Measurements from ENCODE around the gene RALGDS.
"Not testable (repeated sequence)": the region's sequence is repeated elsewhere in the genome, so short reads cannot be mapped to it uniquely, and the experiment has no call there.

The RALGDS gene

GRCh38 chr9:133086212-133086860 is 34.7 kb downstream of the RALGDS start:
- H3K9ac ChIP-seq (ENCODE audit: low read length); H3K36me3 ChIP-seq (ENCODE audit: insufficient read depth, low read length): not testable (repeated sequence)

DNA sequence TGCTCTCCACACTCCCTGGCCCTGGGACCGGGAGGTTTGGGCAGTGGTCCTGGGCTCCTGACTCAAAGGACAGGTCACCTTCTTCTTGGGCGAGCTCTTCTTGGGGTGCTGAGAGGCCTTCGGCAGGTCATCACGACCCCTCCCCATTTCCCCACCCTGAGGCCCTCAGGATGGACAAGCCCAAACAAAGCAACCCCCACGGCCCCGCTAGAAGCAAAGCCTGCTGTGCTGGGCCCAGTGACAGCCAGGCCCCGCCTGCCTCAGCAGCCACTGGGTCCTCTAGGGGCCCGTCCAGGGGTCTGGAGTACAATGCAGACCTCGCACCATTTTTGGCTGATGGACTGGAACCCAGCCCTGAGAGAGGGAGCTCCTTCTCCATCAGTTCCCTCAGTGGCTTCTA is 37.4 kb downstream of the RALGDS start:
- not testable (repeated sequence) for H3K9me3 ChIP-seq (ENCODE audit: low read length); H3K27ac ChIP-seq (ENCODE audit: low read depth, low read length); H3K36me3 ChIP-seq (ENCODE audit: insufficient read depth, low read length); H3K9ac ChIP-seq (ENCODE audit: low read length); H3K27me3 ChIP-seq (ENCODE audit: control insufficient read depth in 1 of 2, insufficient read depth in 2 of 2, low read length in 2 of 2); H3K4me1 ChIP-seq (ENCODE audit: insufficient read depth, low read length); H3K4me3 ChIP-seq (ENCODE audit: low read depth in 1 of 2, low read length in 2 of 2)

More at GRCh38 chr9:133086212-133086860, 34.7 kb downstream of the RALGDS start:
- not testable (repeated sequence) for H3K9me3 ChIP-seq (ENCODE audit: low read length); H3K27me3 ChIP-seq (ENCODE audit: control insufficient read depth in 1 of 2, insufficient read depth in 2 of 2, low read length in 2 of 2); H3K4me3 ChIP-seq (ENCODE audit: low read depth in 1 of 2, low read length in 2 of 2); H3K27ac ChIP-seq (ENCODE audit: low read depth, low read length); H3K4me1 ChIP-seq (ENCODE audit: insufficient read depth, low read length)

DNA sequence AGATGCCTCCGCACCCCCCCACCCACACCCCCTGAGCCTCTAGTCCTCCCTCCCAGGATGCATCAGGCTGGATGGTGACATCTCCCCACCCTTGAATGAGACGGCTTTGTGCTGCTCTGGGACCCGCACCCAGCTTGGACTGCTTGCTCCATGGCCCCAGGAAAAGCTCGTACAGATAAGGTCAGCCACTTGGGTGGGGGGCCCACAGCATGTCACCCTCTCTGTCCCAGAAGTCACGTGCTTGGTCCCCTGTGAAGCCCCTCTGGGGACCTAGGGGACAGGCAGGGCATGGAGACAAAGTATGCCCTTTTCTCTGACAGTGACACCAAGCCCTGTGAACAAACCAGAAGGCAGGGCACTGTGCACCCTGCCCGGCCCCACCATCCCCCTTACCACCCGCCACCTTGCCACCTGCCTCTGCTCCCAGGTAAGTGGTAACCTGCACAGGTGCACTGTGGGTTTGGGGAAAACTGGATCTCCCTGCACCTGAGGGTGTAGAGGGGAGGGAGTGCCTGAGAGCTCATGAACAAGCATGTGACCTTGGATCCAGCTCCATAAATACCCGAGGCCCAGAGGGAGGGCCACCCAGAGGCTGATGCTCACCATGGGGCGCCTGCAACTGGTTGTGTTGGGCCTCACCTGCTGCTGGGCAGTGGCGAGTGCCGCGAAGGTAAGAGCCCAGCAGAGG is 38.9 kb downstream of the RALGDS start:
- H3K9ac ChIP-seq (ENCODE audit: low read length); H3K9me3 ChIP-seq (ENCODE audit: low read length); H3K36me3 ChIP-seq (ENCODE audit: insufficient read depth, low read length); H3K27me3 ChIP-seq (ENCODE audit: control insufficient read depth in 1 of 2, insufficient read depth in 2 of 2, low read length in 2 of 2); H3K4me1 ChIP-seq (ENCODE audit: insufficient read depth, low read length); H3K27ac ChIP-seq (ENCODE audit: low read depth, low read length); H3K4me3 ChIP-seq (ENCODE audit: low read depth in 1 of 2, low read length in 2 of 2): not testable (repeated sequence)

DNA sequence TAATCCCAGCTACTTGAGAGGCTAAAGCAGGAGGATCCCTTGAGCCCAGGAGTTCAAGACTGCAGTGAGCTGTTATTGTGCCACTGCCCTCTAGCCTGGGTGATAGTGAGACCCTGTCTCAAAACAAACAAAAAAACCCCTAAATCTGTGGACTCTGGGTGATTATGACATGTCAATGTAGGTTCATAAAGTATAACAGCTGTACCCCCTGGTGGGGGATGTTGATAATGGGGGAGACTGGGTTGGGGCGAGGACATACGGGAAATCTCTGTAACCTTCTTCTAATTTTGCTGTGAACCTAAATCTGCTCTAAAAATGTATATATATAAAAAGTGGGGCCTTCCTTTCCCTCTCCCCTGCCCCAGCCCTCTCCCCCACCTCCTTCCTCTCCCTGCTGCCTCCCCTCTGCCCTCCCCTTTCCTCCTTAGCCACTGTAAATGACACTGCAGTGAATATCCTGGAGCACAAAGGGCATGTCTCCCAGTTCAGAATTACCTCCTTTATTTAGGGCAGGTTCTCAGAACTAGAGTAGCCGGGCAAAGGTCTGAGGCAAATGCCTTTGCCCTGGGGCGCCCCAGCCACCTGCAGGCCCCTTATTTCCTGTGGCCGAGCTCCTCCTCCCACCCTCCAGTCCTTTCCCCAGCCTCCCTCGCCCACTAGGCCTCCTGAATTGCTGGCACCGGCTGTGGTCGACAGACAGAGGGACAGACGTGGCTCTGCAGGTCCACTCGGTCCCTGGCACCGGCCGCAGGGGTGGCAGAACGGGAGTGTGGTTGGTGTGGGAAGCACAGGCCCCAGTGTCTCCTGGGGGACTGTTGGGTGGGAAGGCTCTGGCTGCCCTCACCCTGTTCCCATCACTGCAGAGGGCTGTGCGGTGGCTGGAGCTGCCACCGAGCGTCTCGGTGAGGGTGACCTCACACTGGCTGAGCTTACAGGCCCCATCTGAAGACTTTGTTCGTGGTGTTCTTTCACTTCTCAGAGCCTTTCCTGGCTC is 40.0 kb downstream of the RALGDS start:
- H3K36me3 ChIP-seq (ENCODE audit: insufficient read depth, low read length); H3K4me3 ChIP-seq (ENCODE audit: low read depth in 1 of 2, low read length in 2 of 2); H3K27me3 ChIP-seq (ENCODE audit: control insufficient read depth in 1 of 2, insufficient read depth in 2 of 2, low read length in 2 of 2); H3K4me1 ChIP-seq (ENCODE audit: insufficient read depth, low read length); H3K9ac ChIP-seq (ENCODE audit: low read length); H3K27ac ChIP-seq (ENCODE audit: low read depth, low read length); H3K9me3 ChIP-seq (ENCODE audit: low read length): not testable (repeated sequence)

DNA sequence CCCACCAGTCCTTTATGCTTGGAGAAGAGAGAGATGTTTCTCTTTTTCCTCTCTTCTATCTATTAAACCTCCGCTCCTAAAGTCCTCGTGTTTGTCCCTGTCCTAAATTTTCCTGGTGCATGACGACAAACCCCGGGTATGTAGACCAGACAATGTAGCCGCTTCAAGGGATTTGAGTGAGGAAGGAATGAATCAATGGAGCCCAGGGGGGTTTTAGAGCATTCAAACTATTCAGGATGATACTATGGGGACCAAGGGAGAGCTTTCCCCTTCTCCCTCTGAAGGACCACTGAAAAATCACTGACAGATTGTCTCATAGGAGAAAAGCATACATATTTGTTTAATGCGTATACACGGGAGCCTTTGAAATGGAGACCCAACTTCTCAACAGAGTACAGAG is 40.9 kb downstream of the RALGDS start:
- no peaks in the 10 kb centered on the region for H3K36me3 ChIP-seq (ENCODE audit: insufficient read depth, low read length)
- H3K27ac ChIP-seq (ENCODE audit: low read depth, low read length), result no peak overlapping the region
- no peak overlapping the region for H3K9ac ChIP-seq (ENCODE audit: low read length)
- H3K9me3 ChIP-seq (ENCODE audit: low read length), result no peaks in the 10 kb centered on the region
- no peaks in the 10 kb centered on the region for H3K4me1 ChIP-seq (ENCODE audit: insufficient read depth, low read length)
- no peak overlapping the region for H3K4me3 ChIP-seq (ENCODE audit: low read depth in 1 of 2, low read length in 2 of 2)
- H3K27me3 ChIP-seq (ENCODE audit: control insufficient read depth in 1 of 2, insufficient read depth in 2 of 2, low read length in 2 of 2), result no peaks in the 10 kb centered on the region

- Histone ChIP-seq H3K9ac (ENCODE audit: low read length) (no peak overlapping the region), H3K27me3 (ENCODE audit: control insufficient read depth in 1 of 2, insufficient read depth in 2 of 2, low read length in 2 of 2) (no peaks in the 10 kb centered on the region), H3K4me3 (ENCODE audit: low read depth in 1 of 2, low read length in 2 of 2) (no peak overlapping the region), H3K27ac (ENCODE audit: low read depth, low read length) (no peak overlapping the region), H3K9me3 (ENCODE audit: low read length) (no peaks in the 10 kb centered on the region), H3K4me1 (ENCODE audit: insufficient read depth, low read length) (no peaks in the 10 kb centered on the region), H3K36me3 (ENCODE audit: insufficient read depth, low read length) (no peaks in the 10 kb centered on the region)
These were observed 42.6 kb downstream of the RALGDS start for GRCh38 chr9:133078486-133078885.

GRCh38 chr9:133076691-133077090 is 44.3 kb downstream of the RALGDS start:
- Histone ChIP-seq H3K9me3 (ENCODE audit: low read length) (no peaks in the 10 kb centered on the region), H3K36me3 (ENCODE audit: insufficient read depth, low read length) (no peaks in the 10 kb centered on the region), H3K4me1 (ENCODE audit: insufficient read depth, low read length) (no peaks in the 10 kb centered on the region), H3K4me3 (ENCODE audit: low read depth in 1 of 2, low read length in 2 of 2) (no peak overlapping the region), H3K9ac (ENCODE audit: low read length) (no peak overlapping the region), H3K27me3 (ENCODE audit: control insufficient read depth in 1 of 2, insufficient read depth in 2 of 2, low read length in 2 of 2) (no peaks in the 10 kb centered on the region), H3K27ac (ENCODE audit: low read depth, low read length) (no peak overlapping the region)

GRCh38 chr9:133075925-133076630 is 45.0 kb downstream of the RALGDS start:
- H3K27ac ChIP-seq (ENCODE audit: low read depth, low read length), result no peak overlapping the region
- H3K27me3 ChIP-seq (ENCODE audit: control insufficient read depth in 1 of 2, insufficient read depth in 2 of 2, low read length in 2 of 2), result no peaks in the 10 kb centered on the region
- H3K9me3 ChIP-seq (ENCODE audit: low read length), result no peaks in the 10 kb centered on the region
- no peaks in the 10 kb centered on the region for H3K36me3 ChIP-seq (ENCODE audit: insufficient read depth, low read length)
- no peaks in the 10 kb centered on the region for H3K4me1 ChIP-seq (ENCODE audit: insufficient read depth, low read length)
- no peak overlapping the region for H3K9ac ChIP-seq (ENCODE audit: low read length)
- H3K4me3 ChIP-seq (ENCODE audit: low read depth in 1 of 2, low read length in 2 of 2), result no peak overlapping the region

DNA sequence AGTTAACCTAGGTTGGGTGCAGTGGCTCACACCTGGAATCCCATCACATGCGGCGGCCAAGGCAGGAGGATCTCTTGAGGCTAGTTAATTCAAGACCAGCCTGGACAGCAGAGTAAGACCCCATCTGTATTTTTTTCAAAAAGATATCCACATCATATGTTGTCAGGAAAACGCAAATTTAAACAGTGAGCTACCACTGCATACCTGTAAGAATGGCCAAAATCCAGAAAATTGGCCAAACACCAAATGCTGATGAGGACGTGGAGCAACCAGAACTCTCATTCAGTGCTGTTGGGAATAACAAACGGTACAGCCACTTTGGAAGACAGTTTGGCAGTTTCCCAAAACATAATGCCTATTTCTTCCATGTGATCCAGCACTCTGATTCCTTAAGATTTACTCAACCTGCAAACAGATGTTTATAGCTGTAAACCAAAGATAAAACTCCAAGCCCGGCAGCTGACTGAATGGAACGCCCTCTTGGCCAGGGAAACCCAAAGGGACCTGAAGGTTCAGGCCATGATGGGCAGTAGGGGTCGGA is 46.9 kb downstream of the RALGDS start:
- Histone ChIP-seq H3K27ac (ENCODE audit: low read depth, low read length) (no peak overlapping the region), H3K9me3 (ENCODE audit: low read length) (no peaks in the 10 kb centered on the region), H3K27me3 (ENCODE audit: control insufficient read depth in 1 of 2, insufficient read depth in 2 of 2, low read length in 2 of 2) (no peaks in the 10 kb centered on the region), H3K36me3 (ENCODE audit: insufficient read depth, low read length) (no peaks in the 10 kb centered on the region), H3K9ac (ENCODE audit: low read length) (no peak overlapping the region), H3K4me1 (ENCODE audit: insufficient read depth, low read length) (no peaks in the 10 kb centered on the region), H3K4me3 (ENCODE audit: low read depth in 1 of 2, low read length in 2 of 2) (no peak overlapping the region)

GRCh38 chr9:133073086-133074014 is 47.7 kb downstream of the RALGDS start:
- Histone ChIP-seq H3K9me3 (ENCODE audit: low read length) (no peaks in the 10 kb centered on the region), H3K4me3 (ENCODE audit: low read depth in 1 of 2, low read length in 2 of 2) (no peak overlapping the region), H3K4me1 (ENCODE audit: insufficient read depth, low read length) (no peaks in the 10 kb centered on the region), H3K36me3 (ENCODE audit: insufficient read depth, low read length) (no peaks in the 10 kb centered on the region), H3K9ac (ENCODE audit: low read length) (no peak overlapping the region), H3K27me3 (ENCODE audit: control insufficient read depth in 1 of 2, insufficient read depth in 2 of 2, low read length in 2 of 2) (no peaks in the 10 kb centered on the region), H3K27ac (ENCODE audit: low read depth, low read length) (no peak overlapping the region)

Data from muscle layer of colon (tissue), 2 donors.